ENCODE measurements around the gene IQSEC3.
"Not testable (repeated sequence)": the region's sequence is repeated elsewhere in the genome, so short reads cannot be mapped to it uniquely, and the experiment has no call there.

The IQSEC3 gene

DNA sequence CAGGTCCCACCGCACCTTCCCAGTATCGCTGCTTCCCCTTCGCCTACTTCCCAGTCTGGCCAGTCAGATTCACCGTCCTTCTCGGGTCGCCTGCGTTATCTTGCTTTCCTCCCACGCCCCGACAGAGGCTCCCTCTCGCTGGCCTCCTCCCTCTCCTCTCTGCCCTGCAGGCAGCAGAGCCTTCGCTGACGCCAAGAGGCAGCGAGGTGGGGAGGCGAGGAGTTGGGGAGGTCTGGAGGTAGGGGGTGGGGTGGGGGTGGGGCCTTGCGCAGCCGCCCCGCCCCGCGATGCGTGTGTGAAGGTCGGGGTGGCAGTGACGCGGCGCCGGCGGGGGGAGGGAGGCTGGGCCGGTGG lies at the start of gene IQSEC3:
Gene IQSEC3 (plus strand): TSS at position 340 of the 354 bp plus-strand sequence. CDS start 116 bp downstream, outside the sequence.
- DNase-seq (ENCODE audit: low read depth in 3 of 3, low spot score in 1 of 3): not testable (repeated sequence)

DNA sequence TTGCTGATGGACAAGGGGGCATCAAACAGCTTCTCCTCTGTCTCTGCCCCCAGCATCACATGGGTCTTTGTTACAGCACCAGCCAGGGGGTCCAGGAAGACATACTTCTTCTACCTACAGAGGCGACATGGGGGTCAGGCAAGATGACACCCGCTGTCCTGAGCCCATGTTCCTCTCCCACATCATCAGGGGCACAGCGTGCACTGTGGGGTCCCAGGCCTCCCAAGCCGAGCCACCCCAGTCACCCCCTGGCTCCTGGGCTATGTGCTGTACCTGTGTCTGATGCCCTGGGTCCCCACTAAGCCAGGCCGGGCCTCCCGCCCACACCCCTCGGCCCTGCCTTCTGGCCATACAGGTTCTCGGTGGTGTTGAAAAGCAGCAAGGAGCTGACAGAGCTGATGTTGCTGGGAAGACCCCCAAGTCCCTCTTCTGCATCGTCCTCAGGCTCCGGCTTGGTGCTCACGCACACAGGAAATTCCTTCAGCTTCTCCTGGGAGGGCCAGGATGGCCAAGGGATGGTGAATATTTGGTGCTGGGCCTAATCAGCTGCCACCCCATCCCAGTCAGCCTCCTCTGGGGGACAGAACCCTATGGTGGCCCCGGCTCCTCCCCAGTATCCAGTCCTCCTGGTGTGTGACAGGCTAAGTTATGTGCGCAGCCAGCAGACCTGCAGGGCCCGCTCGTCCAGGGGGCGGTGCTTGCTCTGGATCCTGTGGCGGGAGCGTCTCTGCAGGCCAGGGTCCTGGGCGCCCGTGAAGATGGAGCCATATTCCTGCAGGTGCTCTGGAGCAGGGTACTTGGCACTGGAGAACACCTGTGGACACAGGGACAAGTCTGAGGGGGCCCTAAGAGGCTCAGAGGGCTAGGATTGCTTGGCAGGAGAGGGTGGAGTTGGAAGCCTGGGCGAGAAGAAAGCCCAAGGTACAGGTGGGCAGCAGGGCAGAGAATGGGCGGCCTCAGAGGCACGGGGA lies 48.9 kb upstream of the IQSEC3 start:
- DNase-seq (ENCODE audit: low read depth in 3 of 3, low spot score in 1 of 3): not testable (repeated sequence)

DNA sequence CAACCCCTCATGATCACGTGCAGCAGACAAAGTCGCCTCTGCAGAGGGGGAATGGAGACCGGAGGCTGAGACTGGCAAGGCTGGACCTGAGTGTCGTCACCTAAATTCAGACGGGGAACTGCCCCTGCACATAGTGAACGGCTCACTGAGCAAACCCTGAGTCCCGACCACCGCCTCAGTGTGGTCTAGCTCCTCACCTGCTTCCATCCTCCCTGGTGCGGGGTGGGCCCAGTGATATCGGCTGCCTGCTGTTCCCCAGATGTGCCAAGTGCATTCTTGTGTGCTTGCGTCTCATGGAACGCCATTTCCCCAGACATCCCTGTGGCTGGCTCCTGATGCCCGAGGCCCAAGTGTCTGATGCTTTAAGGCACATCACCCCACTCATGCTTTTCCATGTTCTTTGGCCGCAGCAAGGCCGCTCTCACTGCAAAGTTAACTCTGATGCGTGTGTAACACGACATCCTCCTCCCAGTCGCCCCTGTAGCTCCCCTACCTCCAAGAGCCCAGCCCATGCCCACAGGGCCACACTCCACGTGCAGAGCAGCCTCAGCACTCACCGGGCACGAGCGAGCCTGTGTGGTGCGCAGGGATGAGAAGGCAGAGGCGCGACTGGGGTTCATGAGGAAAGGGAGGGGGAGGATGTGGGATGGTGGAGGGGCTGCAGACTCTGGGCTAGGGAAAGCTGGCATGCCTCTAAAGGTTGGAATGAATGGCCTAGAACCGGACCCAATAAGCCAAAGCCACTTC lies 47.6 kb upstream of the IQSEC3 start:
- not testable (repeated sequence) for DNase-seq (ENCODE audit: low read depth in 3 of 3, low spot score in 1 of 3)

DNA sequence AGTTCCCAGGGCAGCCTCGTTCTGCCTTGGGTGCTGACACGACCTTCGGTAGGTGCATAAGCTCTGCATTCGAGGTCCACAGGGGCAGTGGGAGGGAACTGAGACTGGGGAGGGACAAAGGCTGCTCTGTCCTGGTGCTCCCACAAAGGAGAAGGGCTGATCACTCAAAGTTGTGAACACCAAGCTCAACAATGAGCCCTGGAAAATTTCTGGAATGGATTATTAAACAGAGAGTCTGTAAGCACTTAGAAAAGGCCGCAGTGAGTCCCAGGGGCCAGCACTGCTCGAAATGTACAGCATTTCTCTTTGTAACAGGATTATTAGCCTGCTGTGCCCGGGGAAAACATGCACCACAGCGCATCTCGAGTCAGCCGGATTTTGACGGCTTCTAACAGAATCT lies 46.7 kb upstream of the IQSEC3 start:
- DNase-seq (ENCODE audit: low read depth in 3 of 3, low spot score in 1 of 3): not testable (repeated sequence)

DNA sequence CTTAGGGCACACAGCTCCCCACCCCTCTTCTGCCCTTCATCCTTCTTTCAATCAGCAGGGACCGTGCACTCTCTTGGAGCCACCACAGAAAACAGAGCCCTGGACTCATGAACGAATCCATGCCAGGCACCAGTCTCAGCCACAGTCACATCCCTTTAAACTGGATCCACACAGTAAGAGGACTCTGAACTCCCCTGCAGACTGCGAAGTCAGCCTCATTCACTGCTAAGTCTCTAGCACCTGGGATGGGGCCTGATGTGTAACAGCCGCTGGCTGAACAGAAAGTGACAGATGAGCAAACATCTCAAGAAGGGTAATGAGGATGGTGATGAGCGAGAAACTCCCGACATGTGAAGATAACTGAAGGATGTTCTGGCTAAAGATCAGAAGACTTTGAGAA lies 45.8 kb upstream of the IQSEC3 start:
- DNase-seq (ENCODE audit: low read depth in 3 of 3, low spot score in 1 of 3): no peak

DNA sequence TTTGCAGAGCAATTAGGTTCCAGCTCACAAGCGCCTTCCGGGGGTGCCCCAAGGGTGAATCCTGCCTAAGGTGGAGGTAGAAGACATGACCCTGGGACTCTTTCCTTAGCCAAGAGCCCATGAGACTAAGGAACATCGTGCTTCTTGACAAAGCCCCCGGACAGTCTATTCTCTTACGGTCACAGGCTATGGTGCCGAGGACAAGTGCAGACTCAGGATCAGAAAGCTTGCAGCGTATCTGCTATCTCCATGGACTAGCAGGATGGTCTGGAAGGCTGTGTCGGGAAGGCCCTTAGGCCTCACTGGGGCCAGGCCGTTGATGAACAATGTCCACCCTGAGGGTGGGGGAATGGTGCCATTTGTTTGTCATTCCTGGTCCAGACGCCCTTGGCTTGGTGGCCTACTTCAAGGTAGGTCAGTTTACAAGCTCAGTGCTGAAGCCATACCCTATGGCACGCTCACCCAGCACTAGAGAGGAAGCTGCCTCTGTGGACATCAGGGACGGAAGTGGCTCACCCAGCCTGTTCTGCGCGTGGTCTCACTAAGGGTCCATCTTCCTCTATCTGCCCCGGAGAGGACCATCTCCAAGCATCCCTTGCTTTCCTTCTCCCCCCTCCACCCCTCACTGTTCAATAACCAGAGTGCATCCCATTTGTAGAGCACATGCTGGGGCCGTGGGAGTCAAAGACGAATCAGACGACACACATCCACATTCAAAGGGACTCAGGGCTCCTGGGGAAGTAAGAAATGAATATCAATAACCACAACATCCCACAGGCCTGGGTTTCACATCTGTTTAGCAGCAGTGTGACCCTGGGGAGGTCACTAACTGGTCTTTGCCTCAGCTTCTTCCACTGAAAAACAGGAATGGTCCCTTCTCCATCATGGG lies 45.0 kb upstream of the IQSEC3 start:
- DNase-seq (ENCODE audit: low read depth in 3 of 3, low spot score in 1 of 3): no peak

DNA sequence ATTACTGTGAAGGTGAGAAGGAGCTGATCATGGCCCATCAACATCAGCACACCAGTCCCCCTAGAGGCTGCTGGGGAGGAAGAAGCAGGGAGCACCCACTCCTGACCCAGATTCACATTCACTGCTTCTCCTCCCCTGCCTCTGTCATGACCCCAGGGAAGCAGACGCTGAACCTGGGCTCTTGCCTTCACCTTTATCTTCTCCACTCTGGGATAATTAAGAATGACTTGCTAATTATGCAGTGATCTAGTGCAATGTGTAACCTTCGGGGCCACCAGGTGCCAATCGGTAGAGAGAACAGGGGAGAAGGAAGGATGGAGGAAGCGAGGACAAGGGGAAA lies 44.4 kb upstream of the IQSEC3 start:
- no peak for DNase-seq (ENCODE audit: low read depth in 3 of 3, low spot score in 1 of 3)

DNA sequence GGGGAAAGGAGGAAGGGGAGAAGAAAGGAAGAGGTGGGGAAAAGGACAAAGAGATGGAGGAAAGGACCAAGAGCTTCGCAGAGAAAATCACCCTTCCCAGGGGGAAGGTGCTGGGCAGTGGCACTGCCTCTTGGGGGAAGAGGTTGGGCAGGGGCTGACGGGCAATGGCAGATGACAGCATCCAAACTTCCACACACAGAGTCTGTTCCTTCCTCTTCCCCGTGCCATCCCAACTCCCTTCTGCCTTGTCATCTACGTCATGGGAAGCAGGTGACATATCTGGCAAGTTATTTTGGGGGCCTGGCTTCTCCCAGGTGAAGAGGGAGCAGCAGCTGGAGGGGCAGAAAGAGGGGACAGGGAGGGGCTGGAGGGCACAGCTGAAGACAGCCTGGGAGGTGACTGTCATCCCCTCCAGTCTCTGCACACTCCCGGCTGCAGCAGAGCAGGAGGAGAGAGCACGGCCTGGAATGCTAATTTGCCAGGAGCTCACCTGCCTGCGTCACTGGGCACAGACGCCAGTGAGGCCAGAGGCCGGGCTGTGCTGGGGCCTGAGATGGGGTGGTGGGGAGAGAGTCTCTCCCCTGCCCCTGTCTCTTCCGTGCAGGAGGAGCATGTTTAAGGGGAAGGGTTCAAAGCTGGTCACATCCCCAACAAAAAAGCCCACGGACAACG lies 43.9 kb upstream of the IQSEC3 start:
- no peak for DNase-seq (ENCODE audit: low read depth in 3 of 3, low spot score in 1 of 3)

DNA sequence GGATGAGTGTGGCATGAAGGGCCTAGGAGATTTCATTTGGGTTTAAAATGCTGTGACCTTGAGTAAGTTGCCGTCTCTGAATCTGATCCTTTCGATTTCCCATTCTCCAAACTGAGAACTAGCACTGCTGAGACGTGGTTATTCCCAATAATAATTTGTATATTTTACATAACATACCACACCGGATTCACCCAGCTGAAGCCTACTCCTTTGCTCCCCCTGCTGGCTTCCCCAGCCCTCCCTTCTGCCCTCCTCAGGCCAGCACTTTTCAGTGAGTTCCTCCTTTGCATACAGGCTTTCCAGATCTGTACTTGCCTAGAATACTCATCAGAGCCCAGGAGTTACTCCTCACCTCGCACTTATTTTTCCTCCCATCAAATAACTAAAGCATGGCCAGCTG lies 38.7 kb upstream of the IQSEC3 start:
- not testable (repeated sequence) for DNase-seq (ENCODE audit: low read depth in 3 of 3, low spot score in 1 of 3)

DNA sequence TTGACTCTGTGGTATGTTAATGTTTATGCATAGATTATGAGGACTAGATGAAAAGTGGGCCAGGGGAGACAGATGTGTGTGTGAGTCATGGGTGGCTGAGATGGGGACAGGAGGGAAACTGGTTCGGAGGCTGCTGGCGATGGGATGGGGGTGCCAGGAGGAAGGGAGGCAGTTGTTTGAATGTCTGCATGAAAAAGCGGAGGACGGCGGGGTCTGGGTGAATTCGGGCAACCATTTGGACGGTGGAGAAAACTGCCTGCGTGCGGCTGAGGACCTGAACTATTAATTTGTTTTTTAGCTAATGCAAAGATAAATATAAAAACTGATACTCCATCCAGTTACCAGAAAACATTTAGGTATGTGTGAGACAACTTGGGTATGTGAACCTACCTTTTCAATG lies 27.8 kb upstream of the IQSEC3 start:
- DNase-seq (ENCODE audit: low read depth in 3 of 3, low spot score in 1 of 3): not testable (repeated sequence)

DNA sequence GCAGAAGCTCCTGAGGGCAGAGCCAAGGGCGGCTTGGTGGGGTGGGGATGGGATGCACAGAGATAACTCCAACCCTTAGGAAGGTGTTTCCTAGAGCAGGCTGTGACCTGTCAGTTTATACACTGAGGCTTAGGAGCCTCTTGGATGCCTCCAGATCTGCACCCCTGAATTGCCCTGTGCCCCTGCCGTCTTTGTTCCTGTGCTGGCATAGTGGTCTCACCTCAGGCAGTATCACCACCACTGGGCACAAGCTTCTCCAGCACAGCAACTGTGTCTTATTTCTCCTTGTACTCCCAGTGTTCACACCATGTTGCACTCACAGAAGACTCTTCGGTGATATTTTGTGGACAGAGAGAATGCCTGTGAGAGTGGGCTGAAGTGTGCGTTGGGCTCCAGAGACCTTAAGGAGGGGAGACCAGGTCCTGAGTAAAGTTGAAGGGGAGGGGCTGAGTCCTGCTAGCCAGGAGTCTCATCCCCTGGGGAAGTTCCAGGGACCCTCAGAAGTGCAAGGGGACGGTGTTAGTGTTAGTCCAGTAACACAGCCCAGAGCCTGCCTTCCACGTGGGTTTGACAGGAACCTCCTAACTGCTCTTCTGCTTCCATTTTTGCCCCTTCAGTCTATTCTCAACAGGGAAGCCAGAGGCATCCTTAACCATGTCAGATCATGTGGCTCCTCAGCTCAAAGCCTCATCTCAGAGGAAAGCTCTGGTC lies 26.9 kb upstream of the IQSEC3 start:
- not testable (repeated sequence) for DNase-seq (ENCODE audit: low read depth in 3 of 3, low spot score in 1 of 3)

DNA sequence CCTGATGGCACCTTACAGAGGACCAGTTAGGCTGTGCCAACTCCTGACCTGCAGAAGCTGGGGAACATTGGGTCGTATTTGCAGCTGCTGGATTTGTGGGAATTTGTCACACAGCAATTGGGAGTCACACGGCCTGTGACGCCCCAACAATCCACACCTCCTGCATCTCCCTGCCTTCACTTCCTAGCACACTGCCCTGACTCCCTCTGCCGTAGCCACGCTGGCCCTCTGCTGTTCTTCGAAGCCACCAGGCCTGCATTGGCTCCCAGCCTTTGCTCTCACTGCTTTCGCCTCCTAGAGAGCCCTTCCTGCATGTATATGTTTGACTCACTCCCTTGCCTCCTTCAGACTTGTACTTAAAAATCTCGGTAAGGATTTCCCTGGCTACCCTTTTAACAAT lies 22.2 kb upstream of the IQSEC3 start:
- DNase-seq (ENCODE audit: low read depth in 3 of 3, low spot score in 1 of 3): not testable (repeated sequence)

DNA sequence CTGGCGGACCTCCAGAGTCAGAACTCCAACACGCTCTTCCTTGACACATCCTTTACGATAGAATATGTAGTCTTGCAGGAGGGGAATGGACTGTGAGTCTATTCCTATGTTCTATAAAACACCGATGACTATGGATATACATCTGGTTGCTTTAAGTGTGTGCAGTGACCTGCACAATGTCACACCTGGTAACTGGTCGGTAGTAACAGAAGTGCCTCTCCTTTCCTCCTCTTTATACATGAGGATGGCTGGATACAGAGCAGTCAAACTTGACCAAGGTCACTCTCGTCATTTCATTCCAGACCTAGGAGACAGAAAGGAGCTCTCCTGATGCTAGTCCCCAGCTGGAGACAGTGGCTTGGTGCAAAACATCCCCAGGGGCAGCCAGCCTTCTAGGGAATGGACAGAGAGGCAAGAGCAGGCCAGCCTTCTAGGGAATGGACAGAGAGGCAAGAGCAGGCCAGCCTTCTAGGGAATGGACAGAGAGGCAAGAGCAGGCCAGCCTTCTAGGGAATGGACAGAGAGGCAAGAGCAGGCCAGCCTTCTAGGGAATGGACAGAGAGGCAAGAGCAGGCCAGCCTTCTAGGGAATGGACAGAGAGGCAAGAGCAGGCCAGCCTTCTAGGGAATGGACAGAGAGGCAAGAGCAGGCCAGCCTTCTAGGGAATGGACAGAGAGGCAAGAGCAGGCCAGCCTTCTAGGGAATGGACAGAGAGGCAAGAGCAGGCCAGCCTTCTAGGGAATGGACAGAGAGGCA lies 21.2 kb upstream of the IQSEC3 start:
- DNase-seq (ENCODE audit: low read depth in 3 of 3, low spot score in 1 of 3): not testable (repeated sequence)

DNA sequence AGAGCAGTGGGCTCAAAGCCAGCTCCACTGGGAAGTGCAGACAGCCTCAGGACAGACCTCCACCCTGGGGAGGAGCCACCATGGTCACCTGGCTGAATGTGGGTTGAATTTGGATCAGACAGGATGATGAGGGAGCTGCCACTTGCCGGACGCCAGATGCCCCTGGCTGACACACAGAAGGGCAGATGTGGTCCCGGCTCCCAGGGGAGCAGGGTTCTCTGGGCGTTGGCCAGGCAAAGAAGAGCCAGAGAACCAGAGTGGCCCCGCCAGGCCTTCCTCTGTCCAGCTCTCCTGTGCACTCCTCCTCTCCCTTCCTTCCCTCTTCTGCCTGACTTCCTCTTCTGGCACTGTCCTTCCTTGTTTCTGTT lies 20.6 kb upstream of the IQSEC3 start:
- not testable (repeated sequence) for DNase-seq (ENCODE audit: low read depth in 3 of 3, low spot score in 1 of 3)

DNA sequence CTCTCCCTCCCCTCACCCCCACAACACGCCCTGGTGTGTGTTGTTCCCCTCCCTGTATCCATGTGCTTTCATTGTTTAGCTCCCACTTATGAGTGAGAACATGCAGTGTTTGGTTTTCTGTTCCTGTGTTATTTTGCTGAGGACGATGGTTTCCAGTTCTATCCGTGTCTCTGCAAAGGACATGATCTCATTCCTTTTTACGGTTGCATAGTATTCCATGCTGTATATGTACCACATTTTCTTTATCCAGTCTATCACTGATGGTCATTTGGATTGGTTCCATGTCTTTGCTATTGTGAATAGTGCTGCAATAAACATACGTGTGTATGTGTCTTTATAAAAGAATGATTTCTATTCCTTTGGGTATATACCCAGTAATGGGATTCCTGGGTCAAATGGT lies 20.0 kb upstream of the IQSEC3 start:
- not testable (repeated sequence) for DNase-seq (ENCODE audit: low read depth in 3 of 3, low spot score in 1 of 3)

DNA sequence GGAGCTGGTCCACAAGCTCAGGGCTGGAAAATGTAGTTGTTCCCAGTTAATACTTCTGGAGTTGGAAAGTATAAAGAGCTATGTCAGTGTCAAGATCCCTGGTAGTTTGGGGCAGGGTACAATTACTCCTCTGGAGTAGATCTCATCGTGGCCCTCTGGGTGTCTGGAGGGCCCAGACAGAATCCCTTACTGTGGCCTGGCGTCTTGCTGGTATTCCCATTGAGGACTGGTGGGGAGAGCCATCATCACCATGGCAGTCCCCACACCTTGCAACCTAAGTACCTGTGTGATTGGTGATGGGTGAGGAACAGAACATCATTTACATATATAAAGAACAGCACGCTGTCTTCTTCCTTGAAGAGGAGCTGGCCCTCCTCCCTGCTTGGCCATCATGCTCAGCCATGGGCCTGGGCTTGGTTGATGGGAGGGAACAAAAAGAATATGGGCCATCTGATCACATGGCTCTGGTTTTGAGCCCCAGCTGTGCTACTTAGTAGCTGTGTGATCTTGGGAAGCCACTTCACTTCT lies 18.8 kb upstream of the IQSEC3 start:
- not testable (repeated sequence) for DNase-seq (ENCODE audit: low read depth in 3 of 3, low spot score in 1 of 3)

DNA sequence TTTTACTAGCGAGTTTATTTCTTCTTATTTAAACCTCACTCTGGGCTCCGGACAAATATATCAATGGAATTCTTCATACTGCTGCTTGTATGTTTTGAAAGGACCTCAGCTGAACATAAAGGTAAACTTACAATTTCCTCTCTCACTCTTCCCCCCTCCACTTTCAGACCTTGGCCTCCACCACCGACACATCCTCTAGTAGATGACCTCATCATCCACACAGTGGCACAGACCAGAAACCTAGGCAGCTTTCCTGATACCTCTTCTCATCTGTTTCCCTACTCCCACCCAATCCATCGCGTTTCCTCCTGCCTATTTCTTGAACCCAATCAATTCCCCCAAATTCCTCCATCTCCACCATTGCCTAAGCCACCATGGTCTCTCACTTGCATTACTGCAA lies 17.4 kb upstream of the IQSEC3 start:
- not testable (repeated sequence) for DNase-seq (ENCODE audit: low read depth in 3 of 3, low spot score in 1 of 3)

DNA sequence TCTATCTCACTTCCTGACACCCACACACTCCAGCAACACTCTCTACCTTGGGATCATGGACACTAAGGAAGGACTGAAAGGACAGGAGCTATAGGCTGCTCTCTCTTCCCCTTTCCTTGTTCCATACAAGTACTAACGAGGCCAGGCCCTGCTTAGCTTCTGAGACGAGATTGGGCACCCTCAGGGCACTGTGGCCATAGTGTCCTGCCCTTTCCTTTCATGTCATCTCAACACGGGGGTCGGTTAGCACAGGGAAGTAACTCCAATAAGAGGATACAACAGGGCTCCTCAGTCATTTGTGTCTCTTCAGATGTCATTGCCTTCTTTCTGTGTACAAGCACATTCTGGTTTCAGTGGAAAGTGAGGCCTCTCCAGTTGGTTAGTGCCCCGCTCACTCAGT lies 15.5 kb upstream of the IQSEC3 start:
- not testable (repeated sequence) for DNase-seq (ENCODE audit: low read depth in 3 of 3, low spot score in 1 of 3)

DNA sequence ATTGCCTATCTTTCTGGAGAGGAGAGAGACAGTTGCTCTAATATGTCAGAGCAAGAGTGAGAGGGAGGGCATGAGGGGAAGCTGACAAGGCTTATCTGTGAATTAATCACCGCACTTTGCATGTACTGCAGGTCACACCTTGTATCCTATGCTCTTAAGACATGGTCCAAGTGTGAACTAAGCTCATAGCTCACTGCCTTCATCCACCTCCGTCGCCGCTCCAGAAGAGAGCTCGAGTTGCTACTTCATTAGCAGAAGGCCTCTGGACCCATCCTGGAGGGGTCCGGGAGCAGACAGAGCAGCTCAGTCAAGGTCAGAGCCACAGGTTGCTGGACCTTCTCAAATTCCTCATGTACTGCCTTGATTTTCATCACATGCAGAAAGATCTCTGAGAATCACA lies 14.6 kb upstream of the IQSEC3 start:
- not testable (repeated sequence) for DNase-seq (ENCODE audit: low read depth in 3 of 3, low spot score in 1 of 3)

Data from stimulated activated CD4-positive, alpha-beta T cell treated with anti-CD3 and anti-CD28 coated beads, TNF-alpha, amount 100 ng/mL, for 1 hour (primary cell).